Urinary bladder (tissue), 4 donors: Measurements from ENCODE around the gene SNTG2. TPM values are rescaled to one million over a fixed set of nuclear protein-coding genes. Genes with fewer than 3 reads are reported as not detected.
"Not testable (repeated sequence)": the region's sequence is repeated elsewhere in the genome, so short reads cannot be mapped to it uniquely, and the experiment has no call there.

Experiments
- DNase-seq: peaks from one replicate; pipeline ENCODE4 v3.0.0-alpha.2; 2015; ENCODE audit errors: extremely low spot score
- H3K27ac ChIP-seq: one replicate; pipeline ENCODE4 v1.5.1; 2013; ENCODE audit warnings: low read depth, mild to moderate bottlenecking, moderate library complexity
- H3K36me3 ChIP-seq: one replicate; pipeline ENCODE4 v1.6.1; 2013; ENCODE audit warnings: mild to moderate bottlenecking, moderate library complexity; ENCODE audit not compliant: insufficient read depth
- H3K4me1 ChIP-seq: one replicate; pipeline ENCODE4 v1.6.1; 2013; ENCODE audit warnings: mild to moderate bottlenecking, moderate library complexity; ENCODE audit not compliant: insufficient read depth
- H3K4me3 ChIP-seq: one replicate; pipeline ENCODE4 v1.5.1; 2013; ENCODE audit warnings: low read depth, low read length
- WGBS: extraction: QIAGEN DNeasy Blood & Tissue Kit; methylation state at CpG from one replicate; pipeline ENCODE4 v1.1.7; 2013; 5-methylcytosine and 5-hydroxymethylcytosine counted together
- polyA plus RNA-seq: library from polyadenylated mRNA; stranded (reverse); fragments of 200-250 nt; gene quantifications from one replicate; pipeline ENCODE4 v1.2.3, GENCODE V29; 2013
- total RNA-seq: library from RNA; depleted of rRNA; stranded (reverse); fragments of >200 nt; gene quantifications from one replicate; pipeline ENCODE4 v1.2.3, GENCODE V29; 2014
- donor health status: healthy with polysubstance abuse.
- donor health status: healthy.

Gene SNTG2
- total and polyA plus RNA-seq, 2 donors = 0.69 to 1.6 TPM

- no peak for DNase-seq
- H3K4me3 ChIP-seq = no peak overlapping the region
- WGBS = 82% methylated on average over 19 of the region's 19 CpGs
- H3K36me3 ChIP-seq = no peaks in the 10 kb centered on the region
- no peak overlapping the region for H3K27ac ChIP-seq
- no peaks in the 10 kb centered on the region for H3K4me1 ChIP-seq
Observed at GRCh38 chr2:1227274-1227900, 276.7 kb downstream of the SNTG2 start.

- DNase-seq = not testable (repeated sequence)
Observed at GRCh38 chr2:1229596-1229995, 278.9 kb downstream of the SNTG2 start.

GRCh38 chr2:1230155-1230893 is 279.7 kb downstream of the SNTG2 start:
- no peak for DNase-seq
- 89% methylated on average over 19 of the region's 19 CpGs for WGBS
- Histone ChIP-seq H3K27ac (no peak overlapping the region), H3K4me3 (no peak overlapping the region), H3K4me1 (no peaks in the 10 kb centered on the region), H3K36me3 (no peaks in the 10 kb centered on the region)

More at GRCh38 chr2:1229596-1229995, 278.9 kb downstream of the SNTG2 start:
- H3K4me3 ChIP-seq, H3K27ac ChIP-seq, H3K36me3 ChIP-seq, H3K4me1 ChIP-seq: not testable (repeated sequence)
- WGBS = 96% methylated on average over 30 of the region's 30 CpGs

- no peak overlapping the region for H3K27ac ChIP-seq
- WGBS = 72% methylated on average over 11 of the region's 11 CpGs
Observed at GRCh38 chr2:1231466-1232063, 280.9 kb downstream of the SNTG2 start.

GRCh38 chr2:1233281-1233680 is 282.6 kb downstream of the SNTG2 start:
- Histone ChIP-seq H3K4me3 (no peak overlapping the region), H3K36me3 (no peaks in the 10 kb centered on the region), H3K4me1 (no peaks in the 10 kb centered on the region), H3K27ac (no peak overlapping the region)
- no peak for DNase-seq
- 51% methylated on average over 15 of the region's 15 CpGs for WGBS

More at GRCh38 chr2:1231466-1232063, 280.9 kb downstream of the SNTG2 start:
- no peak overlapping the region for H3K4me3 ChIP-seq
- H3K36me3 ChIP-seq = no peaks in the 10 kb centered on the region
- no peaks in the 10 kb centered on the region for H3K4me1 ChIP-seq
- no peak for DNase-seq

GRCh38 chr2:1234731-1235308 is 284.2 kb downstream of the SNTG2 start:
- no peak overlapping the region for H3K27ac ChIP-seq
- no peak for DNase-seq
- H3K4me1 ChIP-seq = no peaks in the 10 kb centered on the region
- no peaks in the 10 kb centered on the region for H3K36me3 ChIP-seq
- H3K4me3 ChIP-seq = no peak overlapping the region
- 86% methylated on average over 13 of the region's 13 CpGs for WGBS

- WGBS = 57% methylated on average over 5 of the region's 5 CpGs
- DNase-seq = no peak
- H3K36me3 ChIP-seq = no peaks in the 10 kb centered on the region
- H3K4me1 ChIP-seq = no peaks in the 10 kb centered on the region
- H3K4me3 ChIP-seq = no peak overlapping the region
- no peak overlapping the region for H3K27ac ChIP-seq
Observed at GRCh38 chr2:1235806-1236205, 285.2 kb downstream of the SNTG2 start.

GRCh38 chr2:1236606-1237005 is 286.0 kb downstream of the SNTG2 start:
- WGBS = 92% methylated on average over 1 of the region's 1 CpG
- H3K4me1 ChIP-seq = no peaks in the 10 kb centered on the region
- no peaks in the 10 kb centered on the region for H3K36me3 ChIP-seq
- no peak for DNase-seq
- no peak overlapping the region for H3K27ac ChIP-seq
- no peak overlapping the region for H3K4me3 ChIP-seq

GRCh38 chr2:1237783-1238182 is 287.1 kb downstream of the SNTG2 start:
- Histone ChIP-seq H3K4me3 (no peak overlapping the region), H3K36me3 (no peaks in the 10 kb centered on the region), H3K4me1 (no peaks in the 10 kb centered on the region), H3K27ac (no peak overlapping the region)
- WGBS = 65% methylated on average over 18 of the region's 18 CpGs
- DNase-seq = no peak

GRCh38 chr2:1238598-1239138 is 288.0 kb downstream of the SNTG2 start:
- WGBS = 77% methylated on average over 14 of the region's 14 CpGs
- Histone ChIP-seq H3K27ac (no peak overlapping the region), H3K4me1 (no peaks in the 10 kb centered on the region), H3K36me3 (no peaks in the 10 kb centered on the region), H3K4me3 (no peak overlapping the region)
- DNase-seq = no peak

GRCh38 chr2:1245193-1245592 is 294.5 kb downstream of the SNTG2 start:
- 91% methylated on average over 2 of the region's 2 CpGs for WGBS
- Histone ChIP-seq H3K4me3 (no peak overlapping the region), H3K36me3 (no peaks in the 10 kb centered on the region), H3K4me1 (no peaks in the 10 kb centered on the region), H3K27ac (no peak overlapping the region)
- no peak for DNase-seq

- Histone ChIP-seq H3K4me1 (no peaks in the 10 kb centered on the region), H3K27ac (no peak overlapping the region), H3K4me3 (no peak overlapping the region), H3K36me3 (no peaks in the 10 kb centered on the region)
- no peak for DNase-seq
- WGBS = 79% methylated on average over 9 of the region's 9 CpGs
Observed at GRCh38 chr2:1246239-1246638, 295.6 kb downstream of the SNTG2 start.

- H3K4me1 ChIP-seq = no peaks in the 10 kb centered on the region
- H3K36me3 ChIP-seq = no peaks in the 10 kb centered on the region
- WGBS = 64% methylated on average over 3 of the region's 3 CpGs
- no peak for DNase-seq
- H3K27ac ChIP-seq = no peak overlapping the region
- no peak overlapping the region for H3K4me3 ChIP-seq
Observed at GRCh38 chr2:1246991-1247390, 296.3 kb downstream of the SNTG2 start.
